Thyroid gland (tissue), 4 donors: Measurements from ENCODE around the gene IGFN1.

Experiments
- CTCF ChIP-seq, 6 experiments: fragments of 200-600 bp in 3 of 6; fragments of 450-650 bp in 3 of 6; sonication (generic) in 3 of 6; IDR thresholded peaks; one replicate each; pipeline ENCODE4 v1.5.1; 2016 to 2019; ENCODE audit warnings: antibody characterized with exemption in 6 of 6, mild to moderate bottlenecking in 2 of 6, inconsistent platforms in 1 of 6, moderate library complexity in 1 of 6
- POLR2A ChIP-seq, 2 donors: fragments of 450-650 bp; IDR thresholded peaks; one replicate each; pipeline ENCODE4 v1.6.1; 2017; ENCODE audit warnings: antibody characterized with exemption in 2 of 2, mild to moderate bottlenecking in 2 of 2, moderate library complexity in 1 of 2

GRCh38 chr1:201172999-201173610 lies 17.5 kb upstream of the IGFN1 start:
- TF ChIP-seq POLR2A (IDR thresholded peaks at IDR 0.05) = no peak
- no peak for TF ChIP-seq CTCF (IDR thresholded peaks at IDR 0.05)
